H1 (cell line): ENCODE measurements around the gene PDE1C. TPM values are rescaled to one million over a fixed set of nuclear protein-coding genes. Genes with fewer than 3 reads are reported as not detected.

Source experiments
- CHD2 ChIP-seq: IDR thresholded peaks from 2 replicates; pipeline ENCODE4 v1.6.1; 2012; ENCODE audit warnings: low read length, improper control_type of control experiment
- FOSL1 ChIP-seq: IDR thresholded peaks from 2 replicates; pipeline ENCODE4 v1.6.1; 2011; ENCODE audit warnings: mild to moderate bottlenecking, low read depth, low read length, moderate library complexity; ENCODE audit not compliant: insufficient read depth
- polyA plus RNA-seq, 7 experiments: library from polyadenylated mRNA; depleted of rRNA in 3 of 7; stranded (reverse) in 5 of 7; unstranded in 2 of 7; fragments of >200 nt in 5 of 7; fragments of 200-250 nt in 2 of 7; gene quantifications; 1 replicate in 5 of 7; 2 replicates in 1 of 7; 4 replicates in 1 of 7; pipeline versions ENCODE4 v1.2.1 to v1.2.3, GENCODE V29; 2011 to 2013; ENCODE audit warnings: missing spikeins in 2 of 7, mixed read lengths in 2 of 7
- total RNA-seq: library from RNA; stranded (reverse); fragmentation: NEBNext Ultra II Directional; extraction: Animal tissue kit (Norgen Biotek cat#: 25700); gene quantifications from 2 replicates; pipeline ENCODE4 v1.2.1, GENCODE V29; 2021

The PDE1C gene
- total and polyA plus RNA-seq, 2 of the 8 experiments (the other 6 are each of a cell fraction or from before 2014, with no cell fraction given) = 0.11 to 1.1 TPM

DNA sequence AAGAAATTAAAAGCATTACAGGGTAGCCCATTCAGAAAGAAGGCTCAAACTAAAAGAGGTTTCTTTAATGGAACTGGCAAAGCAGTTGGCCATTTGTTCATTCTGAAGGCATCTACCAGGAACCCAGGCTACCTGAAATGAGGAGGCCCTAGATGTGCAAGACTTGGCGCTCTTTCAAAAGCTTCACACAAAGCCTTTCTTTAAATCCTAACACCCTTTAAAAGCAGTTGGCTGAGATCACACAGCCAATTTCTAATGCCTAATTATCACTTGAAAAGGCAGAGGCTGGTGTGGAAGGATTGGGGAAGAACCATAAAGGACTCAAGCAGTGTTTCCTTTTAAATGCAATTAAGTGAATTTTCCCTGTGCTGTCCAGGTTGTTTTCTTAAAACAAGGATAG lies 360.0 kb downstream of the PDE1C start (continued):
- no peak for TF ChIP-seq FOSL1
- TF ChIP-seq CHD2 = no peak
